HG02970 (cell line): Measurements from ENCODE around the gene RPS21.

Experiments used
- ATAC-seq: cut with Tn5 transposase; IDR thresholded peaks from one replicate; pipeline ENCODE4 v1.9.1; 2021; ENCODE audit warnings: mild to moderate bottlenecking, moderate library complexity, moderate number of reproducible peaks; ENCODE audit not compliant: unreplicated experiment, low FRiP score

The RPS21 gene

DNA sequence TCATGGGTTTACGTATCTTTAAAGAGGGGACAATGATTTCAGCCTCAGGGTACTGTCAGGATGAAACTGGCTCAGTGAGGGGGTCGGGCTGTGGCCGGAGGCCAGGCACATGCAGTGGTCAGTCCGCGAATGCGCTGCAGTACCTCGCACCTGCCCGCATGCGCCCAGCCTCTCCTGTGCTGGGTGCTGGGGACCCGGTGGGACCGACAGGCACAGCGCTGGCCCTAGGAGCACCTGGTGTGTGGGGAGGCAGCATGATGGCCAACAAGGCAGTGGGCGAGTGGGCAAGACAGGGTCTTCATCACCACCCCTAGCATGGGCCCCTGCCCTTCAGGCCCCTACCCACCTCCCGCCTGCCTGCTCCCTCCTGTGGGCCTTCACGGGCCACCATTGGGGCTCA is 21.2 kb downstream of the RPS21 start:
- no peak for ATAC-seq

DNA sequence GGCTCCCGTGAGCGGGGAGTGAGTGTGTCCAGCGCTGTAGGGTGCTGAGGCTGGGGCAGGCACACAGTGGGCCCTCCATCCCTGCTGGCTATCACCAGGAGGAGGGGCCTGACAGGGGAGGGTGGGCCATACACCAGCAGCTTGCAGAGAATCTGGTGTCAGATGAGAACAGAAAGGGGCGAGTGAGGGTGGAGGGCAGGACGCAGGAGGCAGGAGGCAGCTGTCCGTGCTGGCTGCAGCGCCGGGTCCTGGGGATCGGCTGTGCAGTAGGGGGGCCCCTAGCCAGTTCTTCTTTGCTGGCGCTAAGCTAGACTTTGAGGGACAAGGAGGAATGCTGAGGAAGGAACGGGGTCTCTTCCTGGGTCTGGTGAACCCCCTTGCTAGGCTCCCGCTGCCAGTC is 21.7 kb downstream of the RPS21 start:
- ATAC-seq: no peak

GRCh38 chr20:62409086-62409853 is 22.4 kb downstream of the RPS21 start:
- ATAC-seq: no peak

GRCh38 chr20:62409931-62410745 is 23.2 kb downstream of the RPS21 start:
- ATAC-seq: no peak

DNA sequence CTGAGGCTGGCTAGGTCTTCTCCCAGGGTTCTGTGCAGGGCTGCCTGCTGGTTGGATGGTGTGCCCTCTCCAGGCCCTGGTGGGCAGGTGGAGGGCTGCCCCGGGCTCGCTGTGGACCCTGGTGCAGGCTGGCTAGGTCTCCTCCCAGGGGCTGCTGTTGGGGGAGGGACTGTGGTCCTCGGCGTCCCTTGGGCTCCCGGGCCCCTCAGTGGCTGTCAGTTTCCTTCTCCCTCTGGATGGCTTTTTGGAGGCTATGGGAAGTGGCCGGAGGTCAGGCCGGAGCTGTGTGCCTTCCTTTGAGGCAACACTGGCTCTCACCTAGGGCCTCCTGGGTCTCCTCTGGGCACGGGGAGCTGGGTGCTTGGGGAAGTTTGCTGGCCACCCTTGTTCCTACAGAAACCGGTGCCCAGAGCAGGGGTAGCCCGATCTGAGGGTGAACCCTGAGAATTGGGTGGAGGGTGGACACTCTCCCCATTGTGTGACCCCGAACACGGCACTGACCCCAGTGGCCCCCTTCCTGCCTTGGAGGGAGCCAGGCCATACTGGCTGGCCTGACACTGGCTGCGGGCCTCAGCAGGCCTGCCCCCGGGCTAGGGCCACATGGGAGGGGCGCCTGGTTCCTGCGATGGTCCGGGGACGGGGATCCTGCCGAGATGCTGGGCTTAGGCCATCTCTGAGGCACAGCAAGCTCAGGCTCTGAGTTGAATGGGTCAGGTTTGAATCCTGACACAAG is 24.0 kb downstream of the RPS21 start:
- ATAC-seq: no peak

GRCh38 chr20:62411479-62412193 is 24.7 kb downstream of the RPS21 start:
- no peak for ATAC-seq

GRCh38 chr20:62412194-62413024 is 25.5 kb downstream of the RPS21 start:
- no peak for ATAC-seq

- no peak for ATAC-seq
Measured at GRCh38 chr20:62413025-62413570, 26.2 kb downstream of the RPS21 start.

GRCh38 chr20:62413896-62414481 is 27.1 kb downstream of the RPS21 start:
- ATAC-seq: no peak

- ATAC-seq: no peak
Measured at GRCh38 chr20:62415354-62416111, 28.6 kb downstream of the RPS21 start.

- ATAC-seq: no peak
Measured at GRCh38 chr20:62416651-62417637, 30.0 kb downstream of the RPS21 start.

- no peak for ATAC-seq
Measured at GRCh38 chr20:62417981-62418708, 31.2 kb downstream of the RPS21 start.

DNA sequence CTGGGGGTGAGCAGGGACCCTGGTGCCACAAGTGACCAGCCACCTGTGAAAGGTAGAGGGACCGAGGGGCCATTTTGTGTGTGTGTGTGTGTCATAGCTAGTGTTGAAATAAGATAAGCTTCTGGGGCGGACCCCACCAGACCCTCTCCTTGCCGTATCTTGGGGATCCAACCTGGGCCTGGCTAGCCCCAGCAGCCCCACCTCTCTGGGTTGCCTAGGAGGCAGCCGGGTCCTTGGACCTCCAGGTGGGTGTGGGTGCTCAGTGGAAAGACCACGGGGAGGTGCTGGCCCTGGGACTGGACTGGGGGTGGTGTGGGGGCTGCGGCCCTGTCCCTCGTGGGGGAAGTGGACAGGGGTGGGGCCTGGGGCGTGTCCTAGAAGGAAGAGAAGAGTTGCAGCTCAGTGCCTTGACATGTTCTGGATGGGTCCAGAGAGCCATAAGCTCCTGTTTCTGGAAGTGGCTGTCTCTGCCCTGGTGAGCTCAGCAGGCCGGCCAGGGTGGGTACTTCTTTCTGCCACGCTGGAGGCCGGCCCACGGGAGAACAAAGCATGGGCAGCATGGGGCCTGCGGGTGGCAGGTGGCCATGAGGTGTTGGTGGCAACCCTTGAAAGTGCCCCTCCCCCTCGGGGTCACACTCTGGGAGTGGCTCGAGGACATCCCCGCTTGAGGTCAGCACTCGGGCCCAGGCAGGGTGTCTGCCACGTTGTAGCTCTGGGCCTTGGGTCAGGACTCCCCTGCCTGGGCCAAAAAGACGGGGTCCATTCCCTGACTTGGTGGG is 32.0 kb downstream of the RPS21 start:
- no peak for ATAC-seq

GRCh38 chr20:62419759-62420158 is 32.9 kb downstream of the RPS21 start:
- ATAC-seq: no peak

- no peak for ATAC-seq
Measured at GRCh38 chr20:62420846-62421715, 34.2 kb downstream of the RPS21 start.
